Measurements from ENCODE around the gene AUNIP.
A peak's percentile ranks its signal among the peaks of the same experiment; 100 is the strongest.

AUNIP gene

DNA sequence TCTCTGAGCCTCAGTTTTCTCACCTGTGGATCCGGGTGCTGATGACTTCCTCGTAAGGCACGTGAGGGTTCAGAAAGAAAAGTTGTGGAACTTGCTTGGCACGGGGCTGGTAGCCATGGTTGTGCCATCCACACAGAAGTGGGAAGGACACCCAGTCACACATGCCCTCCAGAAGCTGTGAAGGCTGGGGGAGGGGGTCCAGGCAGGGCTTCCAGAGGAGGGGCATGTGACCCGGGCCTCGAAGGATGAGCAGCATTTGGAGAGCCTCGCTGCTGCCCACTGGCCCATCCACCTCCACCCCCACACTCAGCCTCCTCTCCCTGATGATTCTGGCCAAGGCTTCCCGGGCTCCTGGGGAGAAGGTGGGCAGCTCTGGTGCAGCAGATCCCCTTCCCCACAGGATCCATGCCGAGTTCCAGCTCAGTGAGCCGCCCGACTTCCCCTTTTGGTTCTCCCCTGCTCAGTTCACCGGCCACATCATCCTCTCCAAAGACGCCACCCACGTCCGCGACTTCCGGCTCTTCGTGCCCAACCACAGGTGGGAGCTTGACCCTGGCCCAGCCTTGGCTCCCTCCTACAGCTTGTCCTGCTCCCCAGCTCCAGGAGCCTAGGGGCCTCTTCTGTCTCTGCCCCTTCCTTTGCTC is 49.9 kb downstream of the AUNIP start:
- DNase-seq (ENCODE audit: low spot score), result no peak

DNA sequence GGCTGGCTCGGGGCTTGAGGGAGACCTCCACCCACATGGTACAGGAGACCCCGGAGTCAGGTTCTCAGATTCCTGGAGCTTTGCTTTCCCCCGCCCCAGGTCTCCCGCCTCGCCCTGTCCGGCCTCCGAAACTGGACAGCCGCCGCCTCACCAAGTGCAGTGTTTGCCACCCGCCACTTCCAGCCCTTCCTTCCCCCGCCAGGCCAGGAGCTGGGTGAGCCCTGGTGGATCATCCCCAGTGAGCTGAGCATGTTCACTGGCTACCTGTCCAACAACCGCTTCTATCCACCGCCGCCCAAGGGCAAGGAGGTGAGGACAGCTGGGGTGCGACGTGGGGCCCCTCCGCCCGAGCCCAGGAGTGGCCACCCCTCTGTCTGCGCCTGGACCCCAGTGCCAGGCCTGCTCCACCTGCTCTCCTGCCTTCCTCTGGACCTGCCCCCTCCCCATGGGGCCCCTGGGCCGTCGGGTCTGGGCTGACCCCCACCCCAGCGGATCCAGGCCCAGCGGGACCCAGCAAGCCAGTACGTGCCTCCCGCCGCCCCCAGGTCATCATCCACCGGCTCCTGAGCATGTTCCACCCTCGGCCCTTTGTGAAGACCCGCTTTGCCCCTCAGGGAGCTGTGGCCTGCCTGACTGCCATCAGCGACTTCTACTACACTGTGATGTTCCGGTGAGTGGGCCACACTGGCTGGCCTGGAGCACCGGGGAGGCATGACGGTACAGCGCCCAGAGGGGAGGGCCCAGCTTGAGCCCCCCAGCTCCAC is 50.6 kb downstream of the AUNIP start:
- no peak for DNase-seq (ENCODE audit: low spot score)

DNA sequence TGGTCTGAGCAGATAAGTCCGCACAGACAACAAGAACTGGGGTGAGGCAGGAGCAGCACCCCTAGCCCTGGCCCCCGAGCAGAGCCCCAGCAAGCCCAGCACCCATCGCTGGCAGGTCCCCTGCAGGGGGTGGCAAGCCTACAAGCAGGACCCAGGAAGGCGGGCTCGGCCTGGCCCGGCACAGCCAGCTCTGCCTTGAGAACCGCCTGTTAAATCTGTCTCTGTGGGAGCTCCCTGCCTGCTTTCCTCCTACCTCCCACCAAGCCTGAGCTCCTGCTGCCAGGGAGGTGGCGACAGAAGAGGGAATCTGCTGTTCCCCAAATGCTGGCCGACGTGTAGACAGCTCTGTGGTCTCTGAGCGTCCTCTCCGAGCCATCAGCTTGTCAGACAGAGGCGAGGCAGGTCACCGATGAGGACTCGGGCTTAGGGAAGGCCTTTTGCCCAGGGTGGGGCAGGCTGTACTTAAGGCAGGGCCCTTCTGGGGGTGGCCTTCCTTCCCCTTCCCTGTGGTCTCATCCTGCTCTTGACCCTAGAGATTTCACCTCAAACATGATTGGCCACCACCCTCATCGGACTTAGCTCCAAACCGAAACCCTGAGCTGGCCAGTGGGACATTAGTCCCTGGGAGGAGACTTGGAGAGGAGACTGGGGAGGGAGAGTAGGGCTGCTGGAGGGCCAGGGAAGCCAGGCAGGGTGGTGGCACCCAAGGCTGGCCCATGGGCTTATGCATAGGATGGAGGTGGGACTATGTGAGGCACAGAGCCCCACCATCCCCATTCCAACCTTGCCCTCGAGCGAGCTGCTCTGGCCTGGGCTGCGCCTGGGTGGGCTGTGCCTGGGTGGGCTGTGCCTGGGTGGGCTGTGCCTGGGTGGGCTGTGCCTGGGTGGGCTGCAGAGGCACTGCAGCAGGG is 51.5 kb downstream of the AUNIP start:
- DNase-seq (ENCODE audit: low spot score), result peak; percentile 66

DNA sequence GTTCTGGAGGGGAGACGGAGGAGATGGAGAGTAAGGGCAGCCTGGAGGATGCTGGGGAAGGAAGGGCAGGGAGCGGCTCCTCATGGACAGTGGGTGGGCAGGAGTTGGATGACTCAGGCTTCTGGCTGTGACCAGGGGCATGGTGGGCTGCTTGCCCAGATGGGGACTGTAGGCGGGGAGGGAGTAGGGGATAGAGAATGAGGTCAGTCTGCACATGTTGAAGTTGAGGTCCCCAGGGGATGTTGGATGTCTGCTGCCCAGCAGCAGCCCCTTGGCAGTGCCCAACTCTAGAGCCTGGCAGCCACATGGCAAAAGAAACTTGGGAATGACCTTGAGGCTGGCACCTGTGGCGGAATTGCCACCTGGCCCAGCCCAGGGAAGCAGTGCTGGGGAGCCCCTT is 52.8 kb downstream of the AUNIP start:
- DNase-seq (ENCODE audit: low spot score), result no peak

DNA sequence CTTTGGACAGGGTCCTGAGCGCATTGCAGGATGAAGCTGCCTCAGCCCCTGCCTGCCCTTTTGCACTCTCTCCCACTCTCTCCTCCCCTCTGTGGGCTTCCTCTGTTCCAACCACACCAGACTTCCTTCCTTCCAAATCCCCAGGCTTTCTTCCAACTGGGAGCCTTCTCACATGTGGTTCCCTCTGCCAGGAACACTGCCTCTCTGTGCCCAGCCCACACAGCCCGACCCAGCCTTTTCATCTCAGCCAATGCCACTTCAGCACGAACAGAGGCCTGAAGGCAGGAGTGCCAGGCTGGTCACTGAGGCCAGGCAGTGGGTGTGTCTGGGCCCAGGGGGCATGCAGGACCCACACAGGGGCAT is 53.4 kb downstream of the AUNIP start:
- DNase-seq (ENCODE audit: low spot score), result peak; percentile 86

DNA sequence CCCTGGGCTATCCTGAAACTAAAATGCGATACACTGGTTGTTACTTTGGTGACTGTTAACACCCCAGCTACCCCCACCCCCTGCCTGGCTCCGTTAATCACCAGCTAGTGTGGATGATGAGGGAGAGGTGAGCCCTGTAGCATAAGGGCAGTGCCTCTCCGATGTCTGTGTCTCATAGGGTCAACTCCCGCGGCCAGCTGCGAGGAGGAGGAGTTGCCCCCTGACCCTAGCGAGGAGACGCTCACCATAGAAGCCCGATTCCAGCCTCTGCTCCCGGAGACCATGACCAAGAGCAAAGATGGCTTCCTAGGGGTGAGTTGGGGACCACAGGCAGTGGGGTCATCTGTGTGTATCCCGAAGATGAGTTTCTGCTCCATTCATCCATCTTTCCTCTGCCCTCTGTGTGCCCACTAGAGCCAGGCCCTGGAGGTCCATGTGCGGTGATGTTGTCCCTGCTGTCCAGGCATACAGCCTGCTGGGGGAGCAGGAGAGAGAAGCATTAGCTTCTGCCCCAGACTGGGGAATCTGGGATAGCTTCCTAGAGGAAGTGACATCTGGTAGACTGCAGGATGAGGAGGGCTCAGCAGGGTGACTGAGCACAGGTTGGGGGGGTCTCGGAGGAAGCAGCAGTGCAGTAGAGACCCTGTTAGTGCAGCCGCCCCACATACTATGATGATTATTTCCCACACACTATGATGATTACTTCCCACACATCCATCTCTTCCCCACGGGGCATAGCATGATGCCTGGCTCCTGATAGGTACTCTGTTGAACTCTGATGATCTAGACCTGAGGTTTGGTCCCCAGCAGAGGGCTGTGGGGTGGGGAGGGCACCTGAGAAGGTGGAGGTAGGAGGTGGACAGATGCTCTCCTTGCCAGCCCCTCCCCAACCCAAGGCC is 54.0 kb downstream of the AUNIP start:
- DNase-seq (ENCODE audit: low spot score), result no peak

DNA sequence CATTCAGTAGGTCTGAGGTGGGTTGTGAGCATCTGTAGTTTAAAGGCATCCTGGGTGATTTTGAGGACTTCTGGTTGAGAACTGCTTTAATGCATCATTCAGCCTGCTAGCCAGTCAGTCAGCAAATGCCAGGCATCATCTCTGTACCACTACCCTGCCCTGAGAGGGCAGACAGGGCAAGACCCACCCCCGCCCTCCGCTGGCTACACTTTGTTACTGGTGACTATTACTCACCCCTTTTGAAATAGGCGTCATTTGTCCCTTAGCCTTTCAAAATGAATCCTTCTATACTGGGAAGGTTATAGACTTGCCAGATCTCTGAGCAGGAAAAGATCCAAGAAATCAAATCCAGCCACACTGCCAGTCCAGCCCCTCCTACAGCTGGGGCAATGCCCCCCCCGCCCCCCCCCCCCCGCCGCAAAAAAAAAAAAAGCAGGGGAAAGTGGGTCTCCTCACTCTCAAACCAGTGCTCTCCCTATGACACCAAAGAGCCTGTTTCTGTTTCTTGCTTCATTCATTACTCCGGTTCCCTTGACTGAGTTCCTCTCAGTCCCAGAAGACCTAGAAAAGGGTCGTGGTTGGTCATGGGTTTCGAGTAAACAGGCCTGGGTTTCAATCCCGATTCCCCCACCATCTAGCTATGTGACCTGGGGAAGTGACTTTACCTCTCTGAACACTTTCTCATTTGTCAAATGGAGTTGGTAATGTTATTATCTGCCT is 54.9 kb downstream of the AUNIP start:
- DNase-seq (ENCODE audit: low spot score), result no peak

DNA sequence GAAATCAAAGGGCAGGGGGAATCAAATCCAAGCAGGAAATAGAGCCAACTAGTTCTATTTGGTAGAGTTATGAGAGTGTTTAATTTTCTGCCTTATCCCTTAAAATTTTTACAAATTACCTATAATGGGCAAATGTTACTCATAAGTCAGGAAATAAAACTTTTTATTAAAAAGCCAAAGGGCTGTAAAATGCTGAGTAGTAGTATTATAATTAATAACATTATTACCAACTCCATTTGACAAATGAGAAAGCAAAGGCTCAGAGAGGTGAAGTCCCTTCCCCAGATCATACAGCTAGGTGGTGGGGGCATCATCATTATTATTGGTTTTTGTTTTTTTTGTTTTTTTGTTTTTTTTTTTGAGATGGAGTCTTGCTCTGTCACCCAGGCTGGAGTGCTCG is 55.9 kb downstream of the AUNIP start:
- no peak for DNase-seq (ENCODE audit: low spot score)

DNA sequence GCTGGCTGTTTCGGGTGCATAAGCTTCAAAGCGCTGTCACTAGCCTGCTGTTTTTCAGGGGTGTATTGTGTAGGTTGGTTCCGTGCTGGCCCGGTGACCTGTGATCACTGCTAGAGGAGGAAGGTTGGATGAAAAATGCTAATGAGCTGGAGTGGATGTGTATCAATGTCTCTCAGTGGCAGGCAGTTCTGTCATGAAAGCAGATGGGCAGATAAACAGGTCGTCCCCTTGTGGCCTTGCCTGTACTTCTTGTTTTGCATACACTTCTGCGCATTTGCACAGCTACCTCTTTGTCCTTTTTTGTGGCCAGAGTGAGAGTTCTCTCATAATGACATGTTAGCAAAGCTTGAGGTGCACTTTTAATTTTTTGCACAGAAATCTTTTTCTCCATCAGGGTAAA is 56.3 kb downstream of the AUNIP start:
- no peak for DNase-seq (ENCODE audit: low spot score)

DNA sequence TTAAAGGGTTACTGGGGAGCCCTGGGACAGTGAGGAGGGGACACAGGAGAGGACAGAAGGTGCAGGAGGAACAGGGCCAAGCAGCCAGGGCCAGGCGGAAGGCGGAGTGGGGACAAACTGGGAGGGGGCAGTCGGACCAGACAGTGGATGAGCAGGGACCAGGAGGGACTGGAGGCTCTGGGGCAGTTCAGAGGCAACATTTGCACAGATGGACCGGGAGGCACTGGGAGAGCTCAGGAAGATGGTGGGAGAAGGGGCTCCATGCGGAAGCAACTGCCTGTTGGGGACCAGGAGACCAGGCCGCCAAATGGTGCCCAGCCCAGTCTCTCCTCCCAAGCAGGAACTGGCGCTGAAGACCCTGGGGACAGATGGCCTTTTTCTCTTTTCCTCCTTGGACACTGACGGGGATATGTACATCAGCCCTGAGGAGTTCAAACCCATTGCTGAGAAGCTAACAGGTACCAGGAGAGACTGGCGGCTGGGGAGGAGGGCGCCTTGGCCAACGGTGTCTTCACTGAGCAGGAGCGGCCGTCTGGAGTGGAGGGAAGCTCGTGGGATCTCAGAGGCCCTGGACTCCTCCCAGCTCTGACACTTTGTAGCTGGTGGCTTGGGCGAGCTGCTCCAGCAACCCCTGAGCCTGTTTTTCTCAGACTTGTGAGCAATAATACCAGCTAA is 58.4 kb downstream of the AUNIP start:
- DNase-seq (ENCODE audit: low spot score), result no peak

DNA sequence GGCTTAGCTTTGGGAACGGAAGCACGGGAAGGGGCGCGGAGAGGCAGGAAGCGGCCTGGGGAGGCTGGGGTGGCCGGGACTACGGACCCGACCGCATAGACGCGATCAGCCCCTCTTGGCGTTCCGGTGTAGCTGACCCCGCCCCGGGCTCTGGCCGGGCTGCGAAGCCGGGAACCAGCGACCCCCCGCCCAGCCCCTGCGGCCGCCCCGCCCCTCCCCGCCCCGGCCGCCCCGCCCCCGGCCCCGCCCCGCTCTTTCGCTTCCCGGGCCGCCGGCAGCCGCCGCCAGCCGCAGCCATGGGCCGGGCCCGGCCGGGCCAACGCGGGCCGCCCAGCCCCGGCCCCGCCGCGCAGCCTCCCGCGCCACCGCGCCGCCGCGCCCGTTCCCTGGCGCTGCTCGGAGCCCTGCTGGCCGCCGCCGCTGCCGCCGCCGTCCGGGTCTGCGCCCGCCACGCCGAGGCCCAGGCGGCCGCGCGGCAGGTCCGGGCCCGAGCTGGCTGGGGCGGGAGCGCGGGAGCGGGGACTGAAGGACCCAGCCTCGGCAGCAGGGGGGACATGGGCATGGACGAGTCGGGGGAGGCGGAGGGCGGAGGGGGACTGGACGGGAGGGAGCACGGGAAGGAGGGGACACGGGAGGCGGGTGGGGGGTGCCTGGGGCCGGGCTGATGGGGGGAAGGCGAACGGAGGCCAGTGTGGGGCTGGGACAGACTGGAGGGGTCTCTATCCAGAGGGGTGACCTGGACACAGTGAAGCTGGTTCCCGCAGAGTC is 59.1 kb downstream of the AUNIP start, which contains the start of gene SELENON:
Gene SELENON (plus strand): TSS at position 259 of the 768 bp plus-strand sequence. CDS start 38 bp downstream, at position 297.
- no peak for DNase-seq (ENCODE audit: low spot score)

DNA sequence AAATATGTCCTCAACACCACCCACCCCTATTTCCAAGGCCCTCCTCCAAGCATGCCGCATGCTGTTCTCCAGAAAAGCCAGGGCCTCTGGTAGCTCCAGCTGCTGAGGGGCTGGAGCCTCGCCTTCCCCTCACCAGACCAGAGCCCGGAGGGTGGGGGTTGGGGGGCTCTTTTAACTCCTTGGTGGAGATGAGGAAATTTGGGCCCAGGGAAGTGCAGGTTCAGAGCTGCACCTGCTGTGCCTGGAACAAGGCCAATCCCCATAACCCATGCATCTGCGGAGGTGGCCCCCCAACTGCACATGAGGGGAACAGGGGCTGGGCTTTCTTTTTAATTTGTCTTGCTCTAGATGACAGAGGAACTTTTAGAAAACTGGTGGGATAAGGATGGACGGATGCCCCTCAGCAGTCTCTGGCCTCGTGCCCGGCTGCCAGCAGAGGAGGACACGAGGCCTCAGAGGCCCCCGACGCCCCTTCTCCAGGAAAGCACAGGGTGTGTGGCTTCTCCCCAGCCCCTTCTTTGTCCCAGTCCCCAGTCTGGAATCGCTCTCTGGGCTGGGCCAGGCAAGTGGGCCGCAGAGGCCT is 59.8 kb downstream of the AUNIP start:
- no peak for DNase-seq (ENCODE audit: low spot score)

DNA sequence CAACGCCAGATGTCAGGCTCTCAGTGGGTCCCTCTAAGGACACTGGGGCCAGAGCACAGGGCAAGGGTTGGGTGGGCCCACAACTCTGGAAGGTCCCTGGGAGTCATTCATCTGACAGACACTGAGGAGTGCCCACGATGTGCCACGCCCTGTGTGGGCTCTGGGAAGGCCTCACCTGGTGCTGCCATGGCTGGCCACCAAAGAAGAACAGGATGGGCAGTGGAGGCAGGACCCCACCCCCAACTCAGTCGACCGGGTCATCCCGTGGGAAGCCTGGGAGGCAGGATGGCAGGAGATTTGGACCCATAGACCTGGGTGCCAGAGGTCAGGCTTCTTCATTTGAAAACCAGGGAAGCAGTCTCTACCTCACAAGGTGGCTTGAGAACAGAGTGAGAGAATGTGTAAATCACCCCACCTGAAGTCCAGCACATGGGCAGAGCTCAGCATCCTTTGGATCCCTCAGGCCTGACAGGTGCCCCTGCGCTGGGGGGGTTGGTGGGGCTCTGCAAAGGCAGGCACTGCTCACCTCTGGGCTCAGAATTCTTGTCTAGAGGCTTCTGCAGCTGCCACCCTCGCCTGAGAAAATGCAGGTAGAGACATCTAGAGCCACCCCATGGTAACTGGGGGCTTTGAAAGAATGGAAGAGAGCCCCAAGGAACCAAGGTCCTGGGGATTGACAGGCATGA is 60.4 kb downstream of the AUNIP start:
- no peak for DNase-seq (ENCODE audit: low spot score)

DNA sequence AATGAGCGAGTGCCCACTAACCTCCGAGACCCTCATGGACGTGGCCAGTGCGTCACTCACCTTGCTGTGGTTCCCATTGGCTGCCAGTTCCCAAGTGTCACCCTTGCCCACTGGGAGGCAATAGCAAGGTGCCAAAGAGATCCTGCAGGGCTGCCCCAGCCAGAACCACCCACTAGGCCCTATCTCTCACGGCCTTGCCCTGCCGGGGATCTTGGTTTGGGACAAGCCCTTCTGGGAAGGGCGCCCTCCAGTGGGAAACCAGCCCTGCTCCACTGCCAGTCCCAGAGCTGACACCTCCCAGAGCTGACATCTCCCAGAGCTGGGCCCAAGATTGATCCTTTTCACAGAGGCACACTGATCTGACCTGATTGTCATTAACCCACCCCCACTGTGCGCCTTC is 61.3 kb downstream of the AUNIP start:
- no peak for DNase-seq (ENCODE audit: low spot score)

DNA sequence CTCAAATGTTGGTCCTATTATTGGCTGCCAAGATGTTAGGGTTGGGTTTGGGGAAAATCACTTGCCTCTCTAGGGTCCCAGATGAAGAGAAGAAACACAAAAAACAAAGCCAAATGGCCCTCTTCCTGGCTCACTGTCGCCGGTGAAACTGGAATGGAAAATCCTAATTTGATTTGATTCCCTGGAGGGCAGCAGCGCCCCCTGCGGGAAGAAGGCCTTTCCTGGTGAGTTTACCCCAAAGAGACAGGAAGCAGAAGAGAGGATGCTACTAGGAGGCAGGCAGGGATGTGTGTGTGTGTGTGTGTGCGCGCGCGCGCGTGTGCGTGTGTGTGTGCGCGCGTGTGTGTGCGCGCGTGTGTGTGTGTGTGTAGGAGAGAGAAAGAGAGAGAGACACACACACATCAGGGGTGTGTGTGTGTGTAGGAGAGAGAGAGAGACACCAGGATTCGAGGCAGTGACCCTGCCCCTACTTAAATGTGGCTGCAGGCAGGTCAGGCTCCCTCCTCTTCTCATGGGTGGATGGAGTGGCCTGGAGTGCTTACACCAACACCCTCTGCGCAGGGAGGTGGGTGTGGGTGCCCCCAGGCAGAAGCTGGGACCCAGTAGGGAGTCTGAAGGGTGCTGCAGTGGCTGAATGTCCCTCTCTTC is 62.3 kb downstream of the AUNIP start:
- DNase-seq (ENCODE audit: low spot score), result peak; percentile 80

DNA sequence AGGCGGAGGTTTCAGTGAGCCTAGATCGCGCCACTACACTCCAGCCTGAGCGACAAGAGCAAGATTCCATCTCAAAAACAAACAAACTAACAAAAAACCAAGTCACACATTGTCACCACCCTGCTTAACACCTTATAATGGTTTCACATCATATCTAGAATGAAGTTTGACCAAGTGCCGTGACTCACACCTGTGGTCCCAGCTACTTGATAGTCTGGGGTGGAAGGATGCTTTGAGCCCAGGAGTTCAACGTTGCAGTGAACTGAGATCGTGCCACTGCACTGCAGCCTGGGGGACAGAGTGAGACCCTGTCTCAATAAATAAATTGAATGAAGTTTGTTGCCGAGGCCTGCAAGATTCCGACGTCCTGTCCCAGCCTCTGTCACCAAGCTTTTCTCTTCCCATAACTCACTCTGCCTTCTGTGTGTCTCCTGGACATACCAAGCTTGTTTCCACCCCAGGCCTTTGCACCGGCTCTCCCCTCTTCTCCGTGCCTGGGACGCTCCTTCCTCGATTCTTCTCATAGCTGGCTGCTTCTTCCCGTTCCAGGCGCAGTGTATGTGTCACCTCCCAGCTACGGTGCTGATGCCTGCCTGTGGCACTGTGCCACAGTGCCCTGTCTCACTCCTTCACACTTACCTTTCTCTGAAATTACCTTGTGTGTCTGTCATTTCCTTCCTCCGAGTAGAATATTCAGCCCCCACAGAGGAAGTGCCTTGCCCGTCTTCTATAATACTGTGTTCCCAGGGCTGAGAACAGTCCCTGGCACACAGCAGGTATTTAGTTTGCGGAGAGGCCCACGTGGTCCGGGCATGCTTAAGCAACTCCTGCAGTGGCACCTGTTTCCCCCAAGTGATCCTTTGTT is 63.1 kb downstream of the AUNIP start:
- no peak for DNase-seq (ENCODE audit: low spot score)

DNA sequence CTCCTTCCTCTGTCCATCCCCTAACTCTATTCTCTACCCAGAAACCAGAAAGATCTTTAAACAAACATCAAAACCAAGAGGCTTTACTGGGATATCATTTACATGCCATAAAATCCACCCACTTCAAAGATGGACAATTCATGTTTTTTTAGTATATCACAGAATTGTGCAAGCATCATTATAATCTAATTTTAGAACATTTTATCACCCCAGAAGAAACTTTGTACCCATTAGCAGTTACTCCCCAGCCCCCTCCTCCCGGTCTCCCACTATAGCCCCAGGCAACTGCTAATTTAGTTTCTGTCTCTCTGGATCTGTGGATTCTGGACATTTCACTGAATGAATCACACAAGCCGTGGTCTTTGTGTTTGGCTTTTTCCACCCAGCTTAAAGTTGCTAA is 64.0 kb downstream of the AUNIP start:
- DNase-seq (ENCODE audit: low spot score), result no peak

Data from Ammon's horn (tissue), 1 donor.